Measurements from ENCODE around the gene IQCM. TPM values are rescaled to one million over a fixed set of nuclear protein-coding genes. Genes with fewer than 3 reads are reported as not detected.

Gene IQCM
- total RNA-seq, 6 experiments from 2014 or later = 0.10 TPM; not detected in 5

DNA sequence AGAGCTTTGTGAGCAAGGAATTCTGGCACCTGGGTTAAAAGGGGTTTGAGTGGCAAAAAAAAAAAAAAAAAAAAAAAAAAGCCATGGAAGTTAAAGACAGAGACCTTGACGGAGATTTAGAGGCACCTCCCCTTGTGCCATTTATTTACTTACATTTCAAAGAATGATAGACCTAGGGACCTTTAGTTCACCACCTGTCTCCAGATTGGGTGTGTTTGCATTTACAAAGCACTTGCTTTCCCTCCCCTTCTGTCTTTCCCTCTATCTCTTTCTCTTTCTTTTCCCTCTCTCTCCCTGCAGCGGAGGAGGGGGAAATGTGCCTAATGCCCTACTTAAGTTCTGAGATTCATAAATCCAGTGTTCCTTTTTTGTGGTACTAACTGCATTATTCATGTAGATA, 116.0 kb downstream of the IQCM start:
- H3K9me3 Mint-ChIP-seq = no peaks in the 10 kb centered on the region
- no peak overlapping the region for H3K4me3 Mint-ChIP-seq
- DNase-seq = no peak
- H3K27ac Mint-ChIP-seq = no peak overlapping the region
- no peaks in the 10 kb centered on the region for H3K4me1 Mint-ChIP-seq (ENCODE audit: low read depth)
- H3K27me3 Mint-ChIP-seq (ENCODE audit: insufficient read depth) = peaks cover 4% of the 10 kb centered on the region
- TF ChIP-seq CTCF (IDR thresholded peaks at IDR 0.05) = no peak
- H3K36me3 Mint-ChIP-seq (ENCODE audit: low read depth) = no peaks in the 10 kb centered on the region

DNA sequence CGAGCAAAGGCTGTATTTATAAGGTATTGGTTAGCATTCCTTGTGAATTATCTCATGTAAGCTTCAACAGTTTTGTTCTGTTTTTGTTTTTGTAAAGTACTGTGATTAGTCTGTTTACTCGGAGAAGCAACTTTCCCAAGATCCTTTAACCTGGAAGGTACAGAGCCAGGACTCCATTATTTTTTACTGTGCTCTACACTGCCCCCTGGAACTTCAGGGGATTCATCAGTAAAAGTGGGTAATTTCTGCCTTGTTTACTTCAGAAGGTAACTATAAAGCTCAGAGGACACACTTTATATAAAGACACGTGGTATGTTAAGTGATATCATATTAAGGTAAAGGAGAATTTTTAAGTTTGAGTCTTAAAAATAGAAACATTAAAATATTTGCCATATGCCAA, 124.9 kb downstream of the IQCM start:
- no peaks in the 10 kb centered on the region for H3K36me3 Mint-ChIP-seq (ENCODE audit: low read depth)
- H3K27me3 Mint-ChIP-seq (ENCODE audit: insufficient read depth) = no peaks in the 10 kb centered on the region
- peak; percentile 44; the same call in 1 of the 2 replicates for TF ChIP-seq CTCF (IDR thresholded peaks at IDR 0.05)
- no peaks in the 10 kb centered on the region for H3K4me1 Mint-ChIP-seq (ENCODE audit: low read depth)
- no peak for DNase-seq
- no peak overlapping the region for H3K27ac Mint-ChIP-seq
- H3K4me3 Mint-ChIP-seq = no peak overlapping the region
- no peaks in the 10 kb centered on the region for H3K9me3 Mint-ChIP-seq

DNA sequence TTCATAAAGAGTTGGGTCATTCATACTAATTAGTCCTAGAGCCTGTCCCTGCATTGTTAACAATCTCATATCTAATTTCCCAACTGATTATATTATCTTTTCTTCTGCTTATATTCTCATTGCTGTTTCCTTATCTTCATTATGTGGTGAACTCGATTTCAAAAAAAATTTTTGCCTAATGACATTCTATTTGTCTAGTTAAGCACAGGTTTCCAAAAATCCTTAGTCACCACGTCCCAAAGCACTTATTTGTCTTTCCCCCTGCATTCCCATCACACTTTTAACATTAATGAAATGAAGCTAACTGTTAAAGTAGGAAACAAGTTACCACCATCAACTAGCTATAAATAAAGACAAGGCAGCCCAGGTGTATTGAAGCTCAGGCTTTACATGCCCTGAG, 131.1 kb downstream of the IQCM start:
- Mint-ChIP-seq H3K4me3 (no peak overlapping the region), H3K9me3 (no peaks in the 10 kb centered on the region), H3K4me1 (ENCODE audit: low read depth) (no peaks in the 10 kb centered on the region), H3K27me3 (ENCODE audit: insufficient read depth) (no peaks in the 10 kb centered on the region), H3K36me3 (ENCODE audit: low read depth) (no peaks in the 10 kb centered on the region), H3K27ac (no peak overlapping the region)
- DNase-seq = no peak
- TF ChIP-seq CTCF (IDR thresholded peaks at IDR 0.05) = no peak

- Mint-ChIP-seq H3K27ac (no peak overlapping the region), H3K36me3 (ENCODE audit: low read depth) (no peaks in the 10 kb centered on the region), H3K27me3 (ENCODE audit: insufficient read depth) (no peaks in the 10 kb centered on the region), H3K4me3 (no peak overlapping the region), H3K4me1 (ENCODE audit: low read depth) (no peaks in the 10 kb centered on the region), H3K9me3 (peaks cover 5% of the 10 kb centered on the region; the same call in 1 of the 2 replicates)
- TF ChIP-seq CTCF (IDR thresholded peaks at IDR 0.05) = no peak
- no peak for DNase-seq
Observed at GRCh38 chr4:149676076-149676475, 139.6 kb downstream of the IQCM start.

DNA sequence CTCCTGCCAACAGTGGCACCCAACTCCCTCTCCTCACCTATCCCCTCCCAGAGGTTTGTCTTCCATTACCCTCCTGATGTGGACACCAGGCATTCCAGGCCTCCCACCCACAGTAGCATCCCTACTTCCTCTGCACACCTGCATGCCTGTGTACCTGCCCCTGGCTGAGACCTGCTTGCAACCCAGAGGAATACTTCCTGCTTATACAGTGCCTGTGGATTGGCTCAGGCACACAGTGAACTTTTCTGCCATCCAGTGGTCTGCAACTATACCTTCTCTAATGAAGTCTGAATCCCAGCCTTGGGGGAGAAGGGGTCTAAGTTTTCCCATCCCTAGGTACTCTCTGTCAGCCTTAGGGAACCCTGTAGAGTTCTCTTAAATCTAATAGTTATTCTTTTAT, 169.9 kb downstream of the IQCM start:
- Mint-ChIP-seq H3K4me1 (ENCODE audit: low read depth) (no peaks in the 10 kb centered on the region), H3K4me3 (no peak overlapping the region), H3K9me3 (no peaks in the 10 kb centered on the region), H3K27ac (no peak overlapping the region), H3K36me3 (ENCODE audit: low read depth) (no peaks in the 10 kb centered on the region), H3K27me3 (ENCODE audit: insufficient read depth) (no peaks in the 10 kb centered on the region)
- no peak for TF ChIP-seq CTCF (IDR thresholded peaks at IDR 0.05)
- no peak for DNase-seq

GRCh38 chr4:149638073-149638472, 177.6 kb downstream of the IQCM start:
- H3K9me3 Mint-ChIP-seq = no peaks in the 10 kb centered on the region
- peaks cover 10% of the 10 kb centered on the region; the same call in 1 of the 2 replicates for H3K4me1 Mint-ChIP-seq (ENCODE audit: low read depth)
- no peak for TF ChIP-seq CTCF (IDR thresholded peaks at IDR 0.05)
- H3K27me3 Mint-ChIP-seq (ENCODE audit: insufficient read depth) = no peaks in the 10 kb centered on the region
- no peaks in the 10 kb centered on the region for H3K36me3 Mint-ChIP-seq (ENCODE audit: low read depth)
- no peak overlapping the region for H3K4me3 Mint-ChIP-seq
- no peak overlapping the region for H3K27ac Mint-ChIP-seq
- DNase-seq = peak; percentile 34
